Kidney epithelial cell (primary cell): ENCODE results near the gene MAP4K4. TPM values are rescaled to one million over a fixed set of nuclear protein-coding genes. Genes with fewer than 3 reads are reported as not detected.
"Not testable (repeated sequence)": the region's sequence is repeated elsewhere in the genome, so short reads cannot be mapped to it uniquely, and the experiment has no call there.

Source experiments
- DNase-seq: peaks from one replicate; pipeline ENCODE4 v3.0.0-alpha.2; 2010; ENCODE audit warnings: low read depth
- H3K27me3 ChIP-seq: 2 replicates; pipeline ENCODE4 v1.6.0; 2011; ENCODE audit warnings: low read length; ENCODE audit not compliant: control insufficient read depth, insufficient read depth
- H3K36me3 ChIP-seq: 2 replicates; pipeline ENCODE4 v1.5.1; 2011; ENCODE audit warnings: low read length; ENCODE audit not compliant: control insufficient read depth, insufficient read depth
- H3K4me3 ChIP-seq: 2 replicates; pipeline ENCODE4 v1.5.1; 2011; ENCODE audit warnings: low read depth, mild to moderate bottlenecking, control low read depth, low read length
- CTCF ChIP-seq: IDR thresholded peaks from 2 replicates; pipeline ENCODE4 v1.5.1; 2011; ENCODE audit warnings: mild to moderate bottlenecking, moderate library complexity, low read length, control low read depth, inconsistent platforms; ENCODE audit not compliant: insufficient read depth, poor library complexity, severe bottlenecking
- total RNA-seq: library from RNA; depleted of rRNA; stranded (reverse); fragments of >200 nt; gene quantifications from 2 replicates; pipeline ENCODE4 v1.2.3, GENCODE V29; 2015

Gene MAP4K4
- total RNA-seq, 1 donor from 2014 or later = 134 TPM

- no peak for DNase-seq
- H3K27me3 ChIP-seq = no peaks in the 10 kb centered on the region
- H3K36me3 ChIP-seq = no peaks in the 10 kb centered on the region
- H3K4me3 ChIP-seq = no peak overlapping the region
- no peak for TF ChIP-seq CTCF
Observed at GRCh38 chr2:101742547-101742946, 45.0 kb downstream of the MAP4K4 start.

GRCh38 chr2:101743288-101743687 is 45.8 kb downstream of the MAP4K4 start:
- Histone ChIP-seq H3K27me3 (no peaks in the 10 kb centered on the region), H3K4me3 (no peak overlapping the region), H3K36me3 (no peaks in the 10 kb centered on the region)
- no peak for DNase-seq
- no peak for TF ChIP-seq CTCF

- Histone ChIP-seq H3K27me3 (no peaks in the 10 kb centered on the region), H3K36me3 (no peaks in the 10 kb centered on the region), H3K4me3 (no peak overlapping the region)
- no peak for DNase-seq
- TF ChIP-seq CTCF = no peak
Observed at GRCh38 chr2:101744832-101745231, 47.3 kb downstream of the MAP4K4 start.

- no peak for DNase-seq
- H3K4me3 ChIP-seq = no peak overlapping the region
- no peaks in the 10 kb centered on the region for H3K27me3 ChIP-seq
- no peak for TF ChIP-seq CTCF
- H3K36me3 ChIP-seq = no peaks in the 10 kb centered on the region
Observed at GRCh38 chr2:101745711-101746694, 48.5 kb downstream of the MAP4K4 start.

GRCh38 chr2:101748000-101748399 is 50.5 kb downstream of the MAP4K4 start:
- no peak for DNase-seq
- H3K36me3 ChIP-seq = no peaks in the 10 kb centered on the region
- H3K27me3 ChIP-seq = no peaks in the 10 kb centered on the region
- TF ChIP-seq CTCF = no peak
- no peak overlapping the region for H3K4me3 ChIP-seq

- H3K4me3 ChIP-seq, H3K27me3 ChIP-seq, H3K36me3 ChIP-seq, DNase-seq: not testable (repeated sequence)
Observed at GRCh38 chr2:101748462-101748861, 51.0 kb downstream of the MAP4K4 start.
